GM11168 (cell line): Measurements from ENCODE around the gene DARS2.
"Not testable (repeated sequence)": the region's sequence is repeated elsewhere in the genome, so short reads cannot be mapped to it uniquely, and the experiment has no call there.

Experiments used
- in situ Hi-C: fragments of 300-500 bp; cut with MboI; formaldehyde crosslinking; loops from one replicate; pipeline ENCODE4 v1.12.0; 2022; ENCODE audit warnings: low sequenced_read_pairs; ENCODE audit not compliant: unreplicated experiment

Gene DARS2

DNA sequence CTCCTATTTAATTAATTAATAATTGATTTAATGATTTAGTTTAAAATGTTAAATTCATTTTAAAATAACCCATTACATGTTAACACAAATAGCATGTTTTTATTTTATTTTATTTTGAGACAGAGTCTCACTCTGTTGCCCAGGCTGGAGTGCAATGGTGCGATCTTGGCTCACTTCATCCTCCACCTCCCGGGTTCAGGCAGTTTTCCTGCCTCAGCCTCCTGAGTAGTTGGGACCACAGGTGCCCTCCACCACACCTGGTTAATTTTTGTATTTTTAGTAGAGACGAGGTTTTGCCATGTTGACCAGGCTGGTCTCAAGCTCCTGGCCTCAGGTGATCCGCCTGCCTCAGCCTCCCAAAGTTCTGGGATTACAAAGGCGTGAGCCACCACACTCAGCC, 35.1 kb downstream of the DARS2 start:
- in situ Hi-C loops = not testable (repeated sequence)

GRCh38 chr1:173860065-173860464, 35.6 kb downstream of the DARS2 start:
- in situ Hi-C loops = no loop called here

DNA sequence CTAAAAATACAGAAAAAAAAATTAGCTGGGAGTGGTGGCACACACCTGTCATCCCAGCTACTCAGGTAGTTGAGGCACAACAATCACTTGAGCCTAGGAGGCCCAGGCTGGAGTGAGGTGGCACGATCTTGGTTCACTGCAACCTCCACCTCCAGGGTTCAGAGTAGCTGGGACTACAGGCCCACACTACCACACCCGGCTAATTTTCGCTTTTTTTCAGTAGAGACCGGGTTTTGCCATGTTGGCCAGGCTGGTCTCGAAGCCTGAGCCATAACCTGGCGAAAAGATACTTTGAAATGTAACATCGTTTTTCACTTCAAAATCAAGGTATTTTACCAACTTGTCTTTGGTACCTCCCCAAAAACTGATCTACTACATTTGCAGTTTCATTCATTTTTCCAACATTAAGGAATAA, 37.3 kb downstream of the DARS2 start:
- in situ Hi-C loops = no loop called here

- in situ Hi-C loops = not testable (repeated sequence)
Measured at GRCh38 chr1:173862146-173862768, 37.8 kb downstream of the DARS2 start.

DNA sequence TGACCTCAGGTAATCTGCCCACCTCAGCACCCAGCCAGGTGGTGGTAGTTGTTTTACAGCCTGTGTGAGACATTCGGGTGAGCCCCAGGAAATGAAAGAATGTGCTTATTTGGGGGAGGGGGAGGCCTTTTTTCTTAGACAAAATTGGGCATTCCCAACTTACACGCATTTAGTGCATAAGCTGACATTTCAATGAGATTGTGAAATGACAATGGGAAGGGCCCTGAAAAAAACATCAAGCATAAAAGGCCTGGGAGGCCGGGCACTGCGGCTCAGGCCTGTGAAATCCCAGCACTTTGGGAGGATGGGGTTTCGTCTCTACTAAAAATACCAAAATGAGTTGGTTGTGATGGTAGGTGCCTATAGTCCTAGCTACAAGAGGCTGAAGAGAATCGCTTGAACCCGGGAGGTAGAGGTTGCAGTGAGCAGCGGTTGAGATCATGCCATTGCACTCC, 38.3 kb downstream of the DARS2 start:
- in situ Hi-C loops = no loop called here

- in situ Hi-C loops = no loop called here
Measured at GRCh38 chr1:173863224-173864161, 39.0 kb downstream of the DARS2 start.

- in situ Hi-C loops = no loop called here
Measured at GRCh38 chr1:173864179-173864867, 39.9 kb downstream of the DARS2 start.

GRCh38 chr1:173865468-173866164, 41.1 kb downstream of the DARS2 start:
- in situ Hi-C loops = no loop called here

DNA sequence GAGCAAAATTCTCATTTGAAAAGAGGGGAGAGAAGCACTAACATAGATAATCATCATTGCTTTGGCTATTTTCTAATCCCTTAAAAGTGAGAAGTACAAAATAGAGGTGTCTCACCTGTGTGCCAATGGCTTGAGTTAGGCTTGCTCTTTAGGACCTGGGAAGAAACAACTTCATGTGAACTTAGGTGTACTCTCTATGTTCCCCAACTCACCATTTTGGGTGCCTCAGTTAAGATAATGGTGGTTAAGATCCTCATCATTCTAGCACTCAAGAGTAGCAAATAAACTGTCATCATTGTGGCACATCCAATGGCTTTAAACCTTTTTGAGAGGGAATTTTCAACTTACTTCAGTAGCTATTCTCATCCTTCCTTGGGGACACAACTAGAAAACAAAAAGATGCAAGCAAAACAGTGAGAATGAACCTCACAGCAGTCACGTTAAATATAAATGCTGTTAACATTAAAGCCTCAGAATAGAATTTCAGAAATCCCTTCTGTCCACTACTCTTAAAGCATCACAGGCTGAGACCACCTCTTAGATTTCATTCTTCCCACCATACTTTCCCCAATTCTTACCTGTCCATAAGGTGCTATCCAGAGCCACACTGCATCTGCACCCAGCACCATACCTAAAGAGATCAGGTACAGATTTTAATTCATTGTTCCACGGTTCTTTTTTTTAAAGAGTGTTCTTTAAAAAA, 42.1 kb downstream of the DARS2 start:
- in situ Hi-C loops = no loop called here

DNA sequence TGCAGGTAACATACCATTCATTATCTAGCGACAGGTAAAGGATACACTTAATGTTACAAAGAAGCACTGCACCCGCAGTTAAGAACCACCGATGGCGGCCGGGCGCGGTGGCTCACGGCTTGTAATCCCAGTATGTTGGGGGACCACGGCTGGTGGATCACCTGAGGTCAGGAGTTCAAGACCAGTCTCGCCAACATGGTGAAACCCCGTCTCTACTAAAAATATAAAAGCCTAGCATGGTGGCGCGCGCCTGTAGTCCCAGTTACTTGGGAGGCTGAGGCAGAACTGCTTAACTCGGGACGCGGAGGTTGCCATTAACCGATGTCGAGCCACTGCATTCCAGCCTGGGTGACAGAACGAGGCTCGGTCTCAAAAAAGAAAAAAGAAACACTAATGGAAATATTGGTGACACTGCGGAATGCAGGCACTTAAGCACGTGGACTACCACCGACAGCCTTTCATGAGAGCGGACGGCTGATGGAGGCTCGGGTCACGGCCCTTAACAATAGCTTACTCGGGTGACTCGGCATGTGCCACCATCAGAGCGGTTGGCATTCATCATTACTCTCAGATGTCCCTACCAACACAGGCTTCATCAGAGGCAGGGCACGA, 42.8 kb downstream of the DARS2 start:
- in situ Hi-C loops = no loop called here

- in situ Hi-C loops = no loop called here
Measured at GRCh38 chr1:173867753-173868265, 43.3 kb downstream of the DARS2 start, which contains the start of gene GAS5. Gene GAS5, minus strand, starts transcription at chr1:173867989.

DNA sequence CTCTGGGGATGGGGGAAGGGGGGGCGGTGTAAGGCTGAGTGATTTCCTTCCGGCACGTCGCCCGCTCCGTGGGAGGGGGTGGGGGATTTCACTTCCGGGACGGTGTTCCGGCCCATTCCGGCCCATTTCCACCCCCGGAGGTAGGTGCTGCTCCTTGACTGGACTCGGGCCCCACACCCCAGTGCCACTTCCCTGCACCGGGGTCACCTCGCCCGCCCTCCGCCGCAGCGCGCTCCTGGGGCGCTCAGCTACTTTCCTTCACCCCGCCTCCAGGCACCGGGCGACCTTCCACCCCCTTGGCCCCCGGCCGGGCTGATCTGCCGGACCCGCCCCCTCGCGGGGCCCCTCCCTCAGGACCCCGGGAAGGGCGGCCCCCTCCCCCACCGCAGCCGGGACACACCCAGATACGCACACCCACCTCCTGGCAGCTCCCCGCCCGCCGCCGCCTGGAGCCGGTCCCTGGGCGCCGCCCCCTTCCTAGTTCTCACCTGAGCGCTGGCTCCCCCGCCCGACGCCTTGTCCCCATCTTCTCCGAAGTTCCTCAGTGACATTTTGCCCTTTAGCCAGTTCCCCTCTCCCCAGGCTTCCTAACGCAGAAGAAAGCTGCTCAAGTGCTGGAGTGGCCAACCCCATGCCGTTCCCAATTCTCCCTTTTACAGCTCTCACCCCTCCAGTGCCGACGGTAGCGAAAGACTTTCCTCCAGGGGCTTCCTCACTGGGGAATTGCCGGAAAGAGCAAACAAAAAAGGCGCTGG, 44.0 kb downstream of the DARS2 start, which contains the start of gene ZBTB37:
TSS of gene ZBTB37 (plus strand) at position 115 of the 755 bp plus-strand sequence. CDS start 1,846 bp downstream, outside the sequence.
- in situ Hi-C loops = no loop called here

DNA sequence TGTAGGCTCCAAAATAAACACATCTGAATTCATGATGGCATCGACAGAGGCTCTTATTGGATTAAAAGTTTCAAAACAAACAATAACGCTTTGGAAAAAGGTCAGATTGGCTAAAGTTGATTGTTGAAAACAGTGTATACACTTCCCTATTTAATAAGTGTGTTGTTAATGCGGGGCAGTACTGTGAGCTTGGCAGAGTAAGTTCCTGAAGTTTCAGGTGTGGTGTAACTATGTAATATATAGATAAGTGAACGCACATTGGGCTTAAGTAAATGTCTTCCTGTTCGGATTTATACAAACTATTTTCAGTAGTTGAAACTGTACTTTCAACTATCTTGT, 44.5 kb downstream of the DARS2 start:
- in situ Hi-C loops = no loop called here

DNA sequence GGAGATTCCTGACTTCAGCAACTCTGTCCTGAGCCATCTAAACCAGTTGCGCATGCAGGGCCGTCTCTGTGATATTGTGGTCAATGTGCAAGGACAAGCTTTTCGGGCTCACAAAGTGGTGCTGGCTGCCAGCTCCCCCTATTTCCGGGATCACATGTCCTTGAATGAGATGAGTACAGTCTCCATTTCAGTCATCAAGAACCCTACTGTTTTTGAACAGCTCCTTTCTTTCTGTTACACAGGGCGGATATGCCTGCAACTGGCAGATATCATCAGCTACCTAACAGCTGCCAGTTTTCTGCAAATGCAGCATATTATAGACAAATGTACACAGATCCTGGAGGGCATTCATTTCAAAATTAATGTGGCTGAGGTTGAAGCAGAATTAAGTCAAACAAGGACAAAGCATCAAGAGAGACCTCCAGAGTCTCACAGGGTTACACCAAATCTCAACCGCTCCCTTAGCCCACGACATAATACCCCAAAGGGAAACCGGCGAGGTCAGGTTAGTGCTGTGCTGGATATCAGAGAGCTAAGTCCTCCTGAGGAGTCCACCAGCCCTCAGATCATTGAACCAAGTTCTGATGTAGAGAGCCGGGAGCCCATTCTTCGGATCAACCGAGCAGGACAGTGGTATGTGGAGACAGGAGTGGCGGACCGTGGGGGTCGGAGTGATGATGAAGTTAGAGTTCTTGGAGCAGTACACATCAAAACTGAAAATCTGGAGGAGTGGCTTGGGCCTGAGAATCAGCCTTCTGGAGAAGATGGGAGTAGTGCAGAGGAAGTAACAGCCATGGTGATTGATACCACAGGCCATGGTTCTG, 46.0 kb downstream of the DARS2 start:
- in situ Hi-C loops = no loop called here

GRCh38 chr1:173871091-173871490, 46.6 kb downstream of the DARS2 start:
- in situ Hi-C loops = no loop called here

GRCh38 chr1:173871500-173871899, 47.0 kb downstream of the DARS2 start:
- in situ Hi-C loops = no loop called here

GRCh38 chr1:173876732-173877131, 52.3 kb downstream of the DARS2 start:
- in situ Hi-C loops = no loop called here
